Hematopoietic multipotent progenitor cell treated with erythropoietin and hydrocortisone succinate and interleukin-3 and kit ligand, for 15 days (in vitro differentiated cells): ENCODE results near the gene HTR6.

ENCODE experiments used
- DNase-seq: peaks from one replicate; pipeline ENCODE4 v3.0.0-alpha.2; 2015; ENCODE audit warnings: low spot score

HTR6 gene

GRCh38 chr1:19720973-19721372, 56.3 kb downstream of the HTR6 start:
- DNase-seq: no peak

DNA sequence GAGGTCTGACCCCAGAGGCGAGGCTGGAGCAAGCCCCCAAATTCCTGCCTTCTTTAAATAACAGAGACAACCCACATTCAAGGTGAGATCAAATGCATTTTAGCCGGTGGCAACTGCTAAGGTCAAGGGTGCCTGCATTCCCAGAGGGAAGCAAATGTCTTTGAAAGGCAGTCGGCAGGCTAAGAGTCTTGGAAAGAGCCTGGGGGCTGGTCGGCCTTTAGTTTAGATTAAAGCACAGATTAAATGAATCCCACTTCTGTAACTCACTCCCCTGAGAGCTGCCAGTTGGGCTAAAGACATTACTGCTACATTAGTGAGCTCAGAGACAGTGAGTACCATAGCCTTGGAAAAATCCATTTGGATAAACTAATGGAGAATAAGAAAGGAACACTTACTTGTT, 59.2 kb downstream of the HTR6 start:
- no peak for DNase-seq

DNA sequence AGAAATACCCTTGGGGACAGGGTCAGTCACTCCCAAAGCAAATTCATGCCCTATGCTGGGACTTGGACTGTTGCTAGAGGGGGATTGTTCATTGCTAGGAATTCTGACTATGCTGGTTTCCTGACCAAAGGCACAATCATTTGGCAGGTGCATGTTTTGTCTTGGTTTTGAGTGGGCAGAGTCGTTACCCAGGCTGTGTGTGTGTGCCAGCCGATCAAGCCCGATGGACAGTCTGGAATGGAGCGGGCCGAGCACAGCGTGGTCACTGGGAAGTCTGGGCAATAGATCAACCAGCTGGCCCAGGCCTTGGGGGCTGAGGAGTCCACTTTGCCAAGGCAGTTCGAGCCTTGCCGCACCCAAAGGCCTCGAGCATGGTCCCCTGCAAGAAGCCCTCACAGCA, 60.9 kb downstream of the HTR6 start:
- DNase-seq: no peak

DNA sequence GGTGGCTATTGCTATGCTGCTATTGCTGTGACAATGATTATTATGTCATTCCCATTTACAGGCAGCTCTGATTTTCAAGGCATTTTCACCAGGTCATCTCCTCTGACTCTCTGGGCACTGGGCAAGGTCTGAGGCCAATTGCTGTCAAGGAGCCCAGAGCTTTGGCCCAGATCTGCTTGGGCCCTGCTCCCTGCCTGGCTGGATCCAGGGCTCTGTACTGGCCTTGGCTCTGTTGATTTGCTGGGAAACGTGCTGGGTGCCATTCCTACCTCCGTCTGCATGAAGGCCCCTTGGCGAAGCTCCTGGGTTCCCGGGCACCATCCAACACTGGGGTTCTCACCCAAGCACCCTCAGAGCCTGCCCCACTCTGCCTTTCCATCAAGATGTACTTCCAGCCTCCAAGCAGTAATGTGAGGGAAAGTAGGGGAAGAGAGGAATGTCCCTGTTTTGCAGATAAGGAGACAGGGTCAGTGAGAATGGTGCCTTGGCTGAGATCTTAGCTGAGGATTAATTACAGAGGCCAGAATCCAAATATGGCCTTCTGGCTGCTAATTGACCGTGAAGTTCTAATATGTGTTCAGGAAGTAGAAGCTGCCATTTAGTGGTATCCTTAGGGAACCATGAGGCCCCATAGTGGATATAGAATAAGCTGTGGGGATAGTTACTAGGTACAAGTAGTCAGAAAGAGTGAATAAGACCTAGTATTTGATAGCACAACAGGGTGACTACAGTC, 63.9 kb downstream of the HTR6 start:
- DNase-seq: no peak

DNA sequence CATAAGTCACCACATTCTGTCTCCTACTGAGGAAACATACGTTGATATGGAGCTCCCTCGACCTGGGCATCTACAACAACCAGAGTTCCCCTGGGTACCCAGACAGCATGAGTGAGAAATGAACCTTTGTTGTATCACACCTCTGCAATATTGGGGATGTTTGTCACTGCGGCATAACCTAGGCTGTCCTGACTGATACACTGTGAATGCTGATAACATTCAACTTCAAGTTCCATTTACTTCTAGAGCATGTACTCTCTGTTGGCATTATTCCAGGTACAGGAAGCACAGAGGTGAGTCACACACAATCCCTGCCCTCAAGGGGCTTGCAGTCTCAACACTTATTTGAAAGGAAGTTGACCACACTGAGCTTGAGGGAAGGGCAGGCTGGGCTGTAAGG, 65.6 kb downstream of the HTR6 start:
- DNase-seq: no peak
